NCI-H345 (cell line): ENCODE data around the gene ARL6IP4.
"Not testable (repeated sequence)": the region's sequence is repeated elsewhere in the genome, so short reads cannot be mapped to it uniquely, and the experiment has no call there.

ENCODE experiments used
- DNase-seq: peaks from one replicate; lab custom pipeline; 2025; lab: John Stamatoyannopoulos, UW

The ARL6IP4 gene

GRCh38 chr12:123010681-123011080 is 30.2 kb downstream of the ARL6IP4 start:
- no peak for DNase-seq

GRCh38 chr12:123011701-123012100 is 31.2 kb downstream of the ARL6IP4 start:
- DNase-seq: no peak

GRCh38 chr12:123013185-123014095 is 33.0 kb downstream of the ARL6IP4 start:
- no peak for DNase-seq

- DNase-seq: not testable (repeated sequence)
These were observed 34.0 kb downstream of the ARL6IP4 start for GRCh38 chr12:123014473-123014872.

- DNase-seq: no peak
These were observed 37.3 kb downstream of the ARL6IP4 start for GRCh38 chr12:123017753-123018152.

- no peak for DNase-seq
These were observed 39.3 kb downstream of the ARL6IP4 start for GRCh38 chr12:123019841-123020138.

GRCh38 chr12:123021688-123022604 is 41.5 kb downstream of the ARL6IP4 start:
- DNase-seq: peak; percentile 6

GRCh38 chr12:123022846-123023245 is 42.4 kb downstream of the ARL6IP4 start:
- no peak for DNase-seq

GRCh38 chr12:123024819-123025391 is 44.4 kb downstream of the ARL6IP4 start:
- DNase-seq: no peak

GRCh38 chr12:123026094-123026853 is 45.8 kb downstream of the ARL6IP4 start:
- no peak for DNase-seq

- peak; percentile 44 for DNase-seq
These were observed 47.4 kb downstream of the ARL6IP4 start for GRCh38 chr12:123027726-123028445.

- no peak for DNase-seq
These were observed 48.0 kb downstream of the ARL6IP4 start for GRCh38 chr12:123028475-123028874.

GRCh38 chr12:123029550-123029949 is 49.1 kb downstream of the ARL6IP4 start:
- DNase-seq: no peak

GRCh38 chr12:123030686-123031085 is 50.2 kb downstream of the ARL6IP4 start:
- DNase-seq: no peak

- DNase-seq: no peak
These were observed 50.8 kb downstream of the ARL6IP4 start for GRCh38 chr12:123031171-123031845.
